ENCODE measurements around the gene MRNIP.
A peak's percentile ranks its signal among the peaks of the same experiment; 100 is the strongest.

The MRNIP gene

GRCh38 chr5:179858586-179859427 is at the start of gene MRNIP:
Gene MRNIP, minus strand, starts transcription at chr5:179858817. Its CDS starts 21 bp downstream, at chr5:179858796.
- FAIRE-seq, result peak; percentile 27

GRCh38 chr5:179907556-179908324 is 49.1 kb upstream of the MRNIP start, which contains the start of gene TBC1D9B:
Gene TBC1D9B, minus strand, starts transcription at chr5:179907897. Its CDS starts 76 bp downstream, at chr5:179907821.
- FAIRE-seq, result no peak

- no peak for FAIRE-seq
These were observed 48.4 kb upstream of the MRNIP start for GRCh38 chr5:179906795-179907555.

GRCh38 chr5:179906294-179906794 is 47.7 kb upstream of the MRNIP start:
- no peak for FAIRE-seq

- no peak for FAIRE-seq
These were observed 46.5 kb upstream of the MRNIP start for GRCh38 chr5:179905161-179905560.

- FAIRE-seq, result no peak
These were observed 46.0 kb upstream of the MRNIP start for GRCh38 chr5:179904463-179905160.

GRCh38 chr5:179902763-179903158 is 44.1 kb upstream of the MRNIP start:
- no peak for FAIRE-seq

GRCh38 chr5:179901915-179902762 is 43.5 kb upstream of the MRNIP start:
- no peak for FAIRE-seq

GRCh38 chr5:179901462-179901861 is 42.8 kb upstream of the MRNIP start:
- no peak for FAIRE-seq

- FAIRE-seq, result no peak
These were observed 42.1 kb upstream of the MRNIP start for GRCh38 chr5:179900711-179901110.

- no peak for FAIRE-seq
These were observed 41.6 kb upstream of the MRNIP start for GRCh38 chr5:179900206-179900605.

- FAIRE-seq, result no peak
These were observed 37.2 kb upstream of the MRNIP start for GRCh38 chr5:179895861-179896260.

GRCh38 chr5:179893958-179894895 is 35.6 kb upstream of the MRNIP start:
- no peak for FAIRE-seq

- no peak for FAIRE-seq
These were observed 34.7 kb upstream of the MRNIP start for GRCh38 chr5:179893076-179893957.

GRCh38 chr5:179892255-179892654 is 33.6 kb upstream of the MRNIP start:
- FAIRE-seq, result no peak

- FAIRE-seq, result no peak
These were observed 32.4 kb upstream of the MRNIP start for GRCh38 chr5:179890751-179891682.

GRCh38 chr5:179889885-179890284 is 31.3 kb upstream of the MRNIP start:
- no peak for FAIRE-seq

GRCh38 chr5:179887802-179888201 is 29.2 kb upstream of the MRNIP start:
- FAIRE-seq, result no peak

All from A204.1 (cell line).